GM21717 (cell line): ENCODE data around the gene RTP3.
A peak's percentile ranks its signal among the peaks of the same experiment; 100 is the strongest.

ENCODE experiments used
- ATAC-seq: cut with Tn5 transposase; IDR thresholded peaks from one replicate; pipeline ENCODE4 v1.9.1; 2021; ENCODE audit warnings: mild to moderate bottlenecking, moderate library complexity; ENCODE audit not compliant: unreplicated experiment

Gene RTP3

GRCh38 chr3:46468753-46469600 lies 28.8 kb upstream of the RTP3 start:
- ATAC-seq: no peak

DNA sequence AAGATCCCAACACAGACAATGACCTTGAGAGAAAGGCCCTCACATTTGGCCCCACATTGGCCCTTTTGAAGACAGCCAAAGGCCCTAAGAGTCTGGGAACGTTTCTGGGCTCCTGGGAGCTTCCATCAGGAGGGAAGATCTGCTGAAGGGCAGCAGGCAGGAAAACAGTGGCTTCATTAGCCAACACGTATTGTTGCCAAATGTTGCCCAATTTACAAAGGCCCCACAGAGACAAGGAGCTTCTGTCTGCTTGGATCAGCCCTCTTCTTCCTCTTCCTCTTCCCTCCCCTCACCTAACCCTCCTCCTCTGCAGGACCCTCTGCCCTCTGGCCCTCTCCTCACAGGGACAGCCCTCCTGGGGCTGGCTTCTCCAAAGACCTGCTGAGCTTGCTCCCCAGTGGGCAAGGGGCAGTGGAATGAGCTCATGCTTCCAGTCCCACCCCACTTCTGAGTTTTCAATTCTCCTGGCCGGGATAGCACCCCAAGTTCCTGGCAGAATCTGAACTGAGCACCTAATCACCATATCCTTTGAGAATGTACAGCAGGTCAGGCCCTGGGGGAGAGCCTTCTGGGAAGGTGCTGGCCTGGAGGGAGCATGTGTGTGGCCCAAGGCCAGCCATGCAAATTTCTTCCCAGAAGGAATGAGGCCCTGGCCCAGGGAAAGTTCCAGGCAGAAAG lies 28.0 kb upstream of the RTP3 start:
- ATAC-seq: no peak

DNA sequence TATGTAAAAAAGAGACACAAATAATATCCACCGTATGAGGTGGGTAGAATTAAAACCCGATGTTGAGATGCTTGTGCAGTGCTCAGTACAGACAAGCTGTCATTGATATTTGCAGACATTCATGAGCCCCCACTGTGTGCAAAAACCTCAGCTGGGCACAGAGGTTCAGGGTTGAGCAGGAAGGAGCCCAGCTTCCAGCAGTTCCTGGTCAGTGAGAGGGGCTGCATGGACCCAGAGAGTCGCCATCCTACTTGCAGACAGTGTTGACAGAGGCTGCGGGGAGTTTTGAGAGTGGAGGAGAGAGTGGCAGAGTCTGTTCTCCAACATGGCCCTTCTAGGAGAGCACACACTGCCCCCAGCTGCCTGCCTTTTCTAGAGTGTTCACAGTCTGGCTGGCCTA lies 26.9 kb upstream of the RTP3 start:
- no peak for ATAC-seq

GRCh38 chr3:46471371-46471914 lies 26.3 kb upstream of the RTP3 start:
- no peak for ATAC-seq

GRCh38 chr3:46472736-46473135 lies 25.0 kb upstream of the RTP3 start:
- no peak for ATAC-seq

DNA sequence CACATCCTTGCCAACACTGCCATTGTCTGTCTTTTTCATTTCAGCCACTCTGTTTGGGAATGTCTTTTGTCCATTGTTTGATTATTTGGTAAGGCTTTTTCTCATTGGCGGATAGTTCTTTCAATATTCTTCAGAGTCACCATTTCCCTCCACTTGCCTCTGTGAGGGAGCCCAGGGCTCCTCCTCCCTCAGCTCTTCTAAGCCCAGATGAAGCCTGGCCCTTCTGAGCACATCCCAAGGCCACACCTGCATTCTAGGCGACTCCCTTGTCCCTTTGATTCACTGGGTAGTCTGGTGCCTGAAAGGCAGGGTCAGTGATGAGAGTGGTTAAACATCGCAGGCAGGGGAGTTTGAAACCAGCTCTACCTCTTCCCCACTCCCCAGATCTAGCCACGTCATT lies 20.6 kb upstream of the RTP3 start:
- ATAC-seq: no peak

GRCh38 chr3:46477756-46478155 lies 20.0 kb upstream of the RTP3 start:
- ATAC-seq: no peak

- no peak for ATAC-seq
Measured at GRCh38 chr3:46478341-46478740, 19.4 kb upstream of the RTP3 start.

GRCh38 chr3:46479021-46479420 lies 18.8 kb upstream of the RTP3 start:
- no peak for ATAC-seq

DNA sequence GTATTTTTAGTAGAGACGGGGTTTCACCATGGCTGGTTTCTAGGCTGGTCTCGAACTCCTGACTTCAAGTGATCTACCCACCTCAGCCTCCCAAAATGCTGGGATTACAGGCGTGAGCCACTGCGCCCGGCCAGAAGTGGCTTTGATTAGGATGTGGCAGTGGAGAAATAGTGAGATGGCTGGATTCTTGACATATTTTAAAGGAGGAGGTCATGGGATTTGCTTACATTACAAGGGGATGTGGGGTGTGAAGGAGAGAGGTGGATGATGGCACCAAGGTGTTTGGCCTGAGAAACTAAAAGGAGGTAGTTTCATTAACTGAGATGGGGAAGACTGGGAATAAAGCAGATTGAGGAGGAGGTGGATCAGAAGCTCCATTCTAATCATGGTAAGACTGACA lies 18.1 kb upstream of the RTP3 start:
- no peak for ATAC-seq

GRCh38 chr3:46480491-46481195 lies 17.1 kb upstream of the RTP3 start:
- no peak for ATAC-seq

- no peak for ATAC-seq
Measured at GRCh38 chr3:46481636-46482035, 16.1 kb upstream of the RTP3 start.

GRCh38 chr3:46482632-46483350 lies 15.0 kb upstream of the RTP3 start:
- no peak for ATAC-seq

- no peak for ATAC-seq
Measured at GRCh38 chr3:46483825-46484224, 14.0 kb upstream of the RTP3 start.

- no peak for ATAC-seq
Measured at GRCh38 chr3:46484388-46484787, 13.4 kb upstream of the RTP3 start.

DNA sequence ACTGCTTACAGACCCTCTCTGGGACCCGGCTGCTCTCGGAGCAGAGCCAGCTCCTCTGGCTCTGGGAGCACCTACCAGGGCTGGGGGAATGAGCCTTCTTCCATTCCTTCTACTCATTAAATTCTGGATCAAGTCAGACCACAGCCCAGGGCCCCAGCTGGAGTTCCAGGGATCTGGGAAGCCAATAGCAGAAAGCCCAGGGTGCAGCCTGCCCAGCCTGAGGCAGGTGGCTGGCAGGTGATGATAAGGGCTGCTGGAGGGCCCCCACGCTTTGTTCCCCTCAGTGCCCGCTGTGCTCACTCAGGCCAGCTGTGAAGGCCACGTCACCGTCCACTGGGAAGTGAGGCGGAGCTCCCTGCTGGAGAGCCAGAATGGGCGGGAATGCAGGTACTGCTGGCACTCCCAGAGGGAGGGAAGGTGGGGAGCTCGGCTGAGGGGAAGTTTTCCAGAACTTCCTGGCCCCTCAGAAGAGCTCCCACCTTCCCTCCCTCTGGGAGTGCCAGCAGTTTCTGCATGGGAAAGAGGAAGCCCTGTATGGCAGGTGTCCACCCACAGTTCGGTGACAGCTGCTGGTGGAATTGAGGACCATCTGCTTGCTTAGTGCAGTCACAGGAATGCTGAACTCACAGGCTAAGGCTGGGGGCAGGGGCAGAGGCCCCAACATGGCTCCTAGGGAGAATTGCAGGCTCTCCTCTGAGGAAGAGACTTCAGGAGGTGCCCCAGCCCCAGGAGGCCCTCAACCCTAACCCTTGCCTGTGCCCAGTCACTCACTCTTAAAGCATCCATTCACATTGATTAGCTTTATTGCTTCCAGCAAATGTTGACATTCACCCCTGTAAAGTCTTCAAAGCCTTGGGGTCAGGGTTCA lies 12.6 kb upstream of the RTP3 start:
- no peak for ATAC-seq

GRCh38 chr3:46485779-46486175 lies 12.0 kb upstream of the RTP3 start:
- no peak for ATAC-seq

DNA sequence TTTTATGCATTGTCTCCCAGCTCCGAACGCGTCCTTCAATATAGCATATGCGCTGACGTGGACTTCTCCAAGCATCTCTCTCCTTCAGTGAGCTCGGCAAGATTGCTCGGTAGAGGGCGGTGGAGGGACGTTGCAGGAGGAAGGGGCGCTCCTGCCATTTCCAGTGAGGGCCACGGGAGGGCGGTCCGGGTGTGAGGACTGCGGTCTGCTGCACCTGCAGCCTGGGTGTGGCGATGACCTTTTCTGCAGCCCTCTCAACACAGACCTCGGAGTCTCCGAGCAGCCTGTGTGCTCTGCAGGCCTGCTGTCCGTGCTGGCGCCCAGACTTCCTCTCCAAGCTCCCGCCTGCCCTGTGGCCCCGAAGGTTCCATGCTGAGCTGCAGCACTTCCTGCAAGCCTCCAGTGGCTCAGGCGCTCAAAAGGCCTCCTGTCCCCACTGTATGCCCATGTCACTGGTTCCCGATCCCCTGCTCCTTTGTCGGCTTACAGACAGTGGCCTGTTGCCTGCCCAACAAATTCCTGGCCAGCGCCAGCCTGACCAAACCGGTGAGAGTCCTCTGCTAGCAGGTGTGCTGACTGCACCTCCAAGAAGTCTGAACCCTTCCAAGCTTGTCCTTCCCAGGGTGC lies 8.9 kb upstream of the RTP3 start:
- ATAC-seq: peak; percentile 95

DNA sequence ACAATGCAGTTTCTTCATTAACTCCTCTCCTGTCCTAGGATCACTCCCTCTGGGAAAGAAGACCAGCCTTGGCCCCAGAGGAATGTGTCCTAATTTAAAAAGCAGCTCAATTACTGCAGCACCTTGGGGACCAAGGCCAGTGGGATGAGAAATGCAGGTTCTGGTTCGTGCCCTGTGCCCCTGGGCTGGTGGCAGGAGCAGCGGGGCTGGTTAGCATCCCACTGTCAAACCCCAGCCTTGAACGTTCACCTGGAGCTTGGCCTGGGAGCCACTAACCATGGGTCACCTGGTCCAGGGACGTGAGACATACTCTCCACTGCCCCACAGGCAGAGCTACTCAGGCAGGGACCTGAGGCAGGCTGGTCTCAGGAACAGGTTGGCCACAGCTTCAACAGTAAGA lies 8.4 kb upstream of the RTP3 start:
- no peak for ATAC-seq

DNA sequence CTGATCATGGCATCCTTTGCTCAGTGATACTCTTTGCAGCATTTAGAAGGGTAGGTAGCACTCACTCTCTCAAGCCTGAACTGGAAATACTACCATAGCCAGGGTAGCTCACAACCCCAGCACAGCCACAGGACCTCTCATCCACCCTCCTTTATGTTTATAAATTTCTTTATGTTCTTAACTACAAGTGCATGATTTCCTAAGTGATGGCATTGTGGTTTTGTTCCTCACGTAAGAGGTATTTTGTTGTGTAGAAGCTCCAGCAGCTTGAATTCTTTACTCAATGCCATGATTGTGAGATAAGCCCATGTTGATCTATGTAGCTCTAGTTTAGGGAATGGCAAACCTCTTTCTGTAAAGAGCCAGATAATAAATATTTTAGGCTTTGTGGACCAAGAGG lies 7.9 kb upstream of the RTP3 start:
- ATAC-seq: no peak
